NT2/D1 (cell line): ENCODE results near the gene SLC7A1.

ENCODE experiments used
- SUZ12 ChIP-seq: IDR thresholded peaks from 2 replicates; pipeline ENCODE4 v1.6.1; 2011; ENCODE audit not compliant: insufficient read length, insufficient read depth; ENCODE audit errors: extremely low read depth
- YY1 ChIP-seq: IDR thresholded peaks from 2 replicates; pipeline ENCODE4 v1.6.1; 2011; ENCODE audit not compliant: insufficient read length, insufficient read depth
- ZNF274 ChIP-seq: IDR thresholded peaks from 2 replicates; pipeline ENCODE4 v1.6.1; 2011; ENCODE audit warnings: mild to moderate bottlenecking, low read depth, low read length

- no peak for TF ChIP-seq YY1
- no peak for TF ChIP-seq ZNF274
- TF ChIP-seq SUZ12 = no peak
Measured at GRCh38 chr13:29540799-29541198, 54.7 kb downstream of the SLC7A1 start.
